Smooth muscle cell (in vitro differentiated cells): ENCODE measurements around the gene TPBGL. TPM values are rescaled to one million over a fixed set of nuclear protein-coding genes. Genes with fewer than 3 reads are reported as not detected.

Source experiments
- DNase-seq: peaks from one replicate; lab custom pipeline; 2025; ENCODE audit not compliant: unreplicated experiment; lab: John Stamatoyannopoulos, UW
- H2AFZ ChIP-seq: fragments of 200-600 bp; sonication (generic); 2 replicates; pipeline ENCODE4 v1.6.0; 2016; ENCODE audit warnings: antibody characterized with exemption, low read depth, mild to moderate bottlenecking
- H3F3A ChIP-seq: fragments of 200-600 bp; sonication (generic); 2 replicates; pipeline ENCODE4 v1.6.0; 2017; ENCODE audit warnings: antibody characterized with exemption, low read depth
- H3K27ac ChIP-seq: fragments of 200-600 bp; sonication (generic); 2 replicates; pipeline ENCODE4 v1.5.1; 2016; ENCODE audit warnings: low read depth, mild to moderate bottlenecking
- H3K27me3 ChIP-seq: fragments of 200-600 bp; sonication (generic); 2 replicates; pipeline ENCODE4 v1.6.1; 2016; ENCODE audit warnings: low read depth, mild to moderate bottlenecking
- H3K36me3 ChIP-seq: fragments of 200-600 bp; sonication (generic); 2 replicates; pipeline ENCODE4 v1.5.1; 2016; ENCODE audit warnings: low read depth
- H3K4me1 ChIP-seq: fragments of 200-600 bp; sonication (generic); 2 replicates; pipeline ENCODE4 v1.5.1; 2016; ENCODE audit warnings: low read depth
- H3K4me2 ChIP-seq: fragments of 200-600 bp; sonication (generic); 2 replicates; pipeline ENCODE4 v1.6.0; 2016; ENCODE audit warnings: mild to moderate bottlenecking
- H3K4me3 ChIP-seq: fragments of 200-600 bp; sonication (generic); 2 replicates; pipeline ENCODE4 v1.5.1; 2016; ENCODE audit warnings: mild to moderate bottlenecking
- H3K79me2 ChIP-seq: fragments of 200-600 bp; sonication (generic); 2 replicates; pipeline ENCODE4 v1.6.0; 2016; ENCODE audit warnings: low read depth, mild to moderate bottlenecking
- H3K9ac ChIP-seq: fragments of 200-600 bp; sonication (generic); 2 replicates; pipeline ENCODE4 v1.6.0; 2016; ENCODE audit warnings: low read depth
- H3K9me3 ChIP-seq: fragments of 200-600 bp; sonication (generic); replicated peaks from 2 replicates; pipeline ENCODE4 v1.5.1; 2016; ENCODE audit warnings: low read depth
- H4K20me1 ChIP-seq: fragments of 200-600 bp; sonication (generic); 2 replicates; pipeline ENCODE4 v1.6.0; 2016; ENCODE audit warnings: low read depth
- CTCF ChIP-seq: fragments of 200-600 bp; sonication (generic); IDR thresholded peaks from 2 replicates; pipeline ENCODE4 v1.5.1; 2017; ENCODE audit warnings: borderline replicate concordance, mild to moderate bottlenecking, antibody characterized with exemption; ENCODE audit not compliant: insufficient read depth, poor library complexity, severe bottlenecking
- WGBS: methylation state at CpG from one replicate; pipeline ENCODE4 v1.1.7; 2016; ENCODE audit warnings: low lambda C conversion rate; 5-methylcytosine and 5-hydroxymethylcytosine counted together
- polyA plus RNA-seq: library from polyadenylated mRNA; unstranded; fragments of >200 nt; fragmentation: Nextera tagmentation; extraction: Ambion mirVana; gene quantifications from 2 replicates; pipeline ENCODE4 v1.2.1, GENCODE V29; 2016
- total RNA-seq: library from RNA; depleted of rRNA; stranded (reverse); fragments of >200 nt; gene quantifications from 2 replicates; pipeline ENCODE4 v1.2.3, GENCODE V29; 2014

TPBGL gene
- total and polyA plus RNA-seq, 2 experiments from 2014 or later: 0.62 to 0.81 TPM

- Histone ChIP-seq H3F3A (peaks cover 3% of the 10 kb centered on the region), H3K4me3 (no peak overlapping the region), H4K20me1 (no peaks in the 10 kb centered on the region), H2AFZ (no peak overlapping the region), H3K9ac (no peak overlapping the region), H3K4me2 (no peak overlapping the region), H3K4me1 (no peaks in the 10 kb centered on the region), H3K27me3 (no peaks in the 10 kb centered on the region), H3K9me3 (no peaks in the 10 kb centered on the region), H3K27ac (no peak overlapping the region), H3K79me2 (no peaks in the 10 kb centered on the region), H3K36me3 (no peaks in the 10 kb centered on the region)
- WGBS: 96% methylated on average over 15 of the region's 15 CpGs
- TF ChIP-seq CTCF: no peak
- no peak for DNase-seq
These were observed 40.3 kb downstream of the TPBGL start for GRCh38 chr11:75280770-75281468.

GRCh38 chr11:75281469-75282095, 41.0 kb downstream of the TPBGL start:
- TF ChIP-seq CTCF: no peak
- no peaks in the 10 kb centered on the region for H3K27me3 ChIP-seq
- H3K4me3 ChIP-seq: no peak overlapping the region
- H3K27ac ChIP-seq: no peak overlapping the region
- H2AFZ ChIP-seq: no peak overlapping the region
- H4K20me1 ChIP-seq: no peaks in the 10 kb centered on the region
- no peaks in the 10 kb centered on the region for H3K79me2 ChIP-seq
- H3K9ac ChIP-seq: no peak overlapping the region
- WGBS: 94% methylated on average over 10 of the region's 10 CpGs
- H3K36me3 ChIP-seq: no peaks in the 10 kb centered on the region
- H3K4me2 ChIP-seq: no peak overlapping the region
- no peaks in the 10 kb centered on the region for H3K4me1 ChIP-seq
- peaks cover 3% of the 10 kb centered on the region for H3F3A ChIP-seq
- no peaks in the 10 kb centered on the region for H3K9me3 ChIP-seq
- DNase-seq: no peak

GRCh38 chr11:75283391-75283931, 42.9 kb downstream of the TPBGL start:
- no peaks in the 10 kb centered on the region for H3K79me2 ChIP-seq
- no peaks in the 10 kb centered on the region for H3K4me1 ChIP-seq
- no peaks in the 10 kb centered on the region for H3K36me3 ChIP-seq
- peaks cover 3% of the 10 kb centered on the region for H3F3A ChIP-seq
- no peak overlapping the region for H3K4me3 ChIP-seq
- no peak for DNase-seq
- H3K9ac ChIP-seq: no peak overlapping the region
- no peaks in the 10 kb centered on the region for H3K27me3 ChIP-seq
- 78% methylated on average over 14 of the region's 16 CpGs for WGBS
- no peaks in the 10 kb centered on the region for H4K20me1 ChIP-seq
- H3K9me3 ChIP-seq: no peaks in the 10 kb centered on the region
- H3K27ac ChIP-seq: no peak overlapping the region
- TF ChIP-seq CTCF: no peak
- no peak overlapping the region for H2AFZ ChIP-seq
- no peak overlapping the region for H3K4me2 ChIP-seq
